ENCODE measurements around the gene HORMAD2. TPM values are rescaled to one million over a fixed set of nuclear protein-coding genes. Genes with fewer than 3 reads are reported as not detected.

The HORMAD2 gene
- total RNA-seq, 2 donors from 2014 or later = 6.9 TPM; not detected in 1

GRCh38 chr22:30204015-30204741, 123.9 kb downstream of the HORMAD2 start:
- intact Hi-C loops (cut with DNase I) = no loop called here
- no peaks in the 10 kb centered on the region for H3K27me3 ChIP-seq (replicated peaks; ENCODE audit: insufficient read depth)
- WGBS = 64% methylated on average over 7 of the region's 7 CpGs
- H3K4me1 ChIP-seq (replicated peaks) = peaks cover 4% of the 10 kb centered on the region
- peak overlapping the region; percentile 6 to 36 for H3K27ac ChIP-seq
- no peaks in the 10 kb centered on the region for H3K9me3 ChIP-seq
- H3K36me3 ChIP-seq = no peaks in the 10 kb centered on the region
- H3K4me3 ChIP-seq = no peak overlapping the region
- TF ChIP-seq POLR2A (IDR thresholded peaks at IDR 0.05) = no peak
- DNase-seq (ENCODE audit: low spot score) = no peak

GRCh38 chr22:30204742-30205111, 124.5 kb downstream of the HORMAD2 start:
- no peak overlapping the region for H3K4me3 ChIP-seq
- H3K27me3 ChIP-seq (replicated peaks; ENCODE audit: insufficient read depth) = no peaks in the 10 kb centered on the region
- intact Hi-C loops (cut with DNase I) = no loop called here
- DNase-seq (ENCODE audit: low spot score) = peak; percentile 56
- no peaks in the 10 kb centered on the region for H3K9me3 ChIP-seq
- H3K27ac ChIP-seq = peak overlapping the region; percentile 6 to 36
- WGBS = 25% methylated on average over 10 of the region's 10 CpGs
- peaks cover 4% of the 10 kb centered on the region for H3K4me1 ChIP-seq (replicated peaks)
- TF ChIP-seq POLR2AphosphoS5 (IDR thresholded peaks at IDR 0.05) = no peak
- no peak for TF ChIP-seq POLR2A (IDR thresholded peaks at IDR 0.05)
- TF ChIP-seq CTCF (IDR thresholded peaks at IDR 0.05) = no peak
- H3K36me3 ChIP-seq = no peaks in the 10 kb centered on the region

- Histone ChIP-seq H3K36me3 (no peaks in the 10 kb centered on the region), H3K27me3 (replicated peaks; ENCODE audit: insufficient read depth) (no peaks in the 10 kb centered on the region), H3K4me1 (replicated peaks) (peaks cover 4% of the 10 kb centered on the region), H3K4me3 (no peak overlapping the region), H3K9me3 (no peaks in the 10 kb centered on the region), H3K27ac (peak overlapping the region; percentile 6 to 36)
- no peak for DNase-seq (ENCODE audit: low spot score)
- WGBS = 55% methylated on average over 25 of the region's 25 CpGs
- intact Hi-C loops (cut with DNase I) = no loop called here
- TF ChIP-seq POLR2AphosphoS5 (IDR thresholded peaks at IDR 0.05) = no peak
- no peak for TF ChIP-seq POLR2A (IDR thresholded peaks at IDR 0.05)
- no peak for TF ChIP-seq CTCF (IDR thresholded peaks at IDR 0.05)
These were observed 125.2 kb downstream of the HORMAD2 start for GRCh38 chr22:30205281-30206115.

- no peak overlapping the region for H3K4me3 ChIP-seq
- WGBS = 40% methylated on average over 16 of the region's 16 CpGs
- H3K36me3 ChIP-seq = no peaks in the 10 kb centered on the region
- TF ChIP-seq POLR2AphosphoS5 (IDR thresholded peaks at IDR 0.05) (no peak), CTCF (IDR thresholded peaks at IDR 0.05) (no peak), POLR2A (IDR thresholded peaks at IDR 0.05) (no peak)
- H3K27ac ChIP-seq = no peak overlapping the region
- H3K27me3 ChIP-seq (replicated peaks; ENCODE audit: insufficient read depth) = no peaks in the 10 kb centered on the region
- DNase-seq (ENCODE audit: low spot score) = no peak
- peaks cover 4% of the 10 kb centered on the region for H3K4me1 ChIP-seq (replicated peaks)
- intact Hi-C loops (cut with DNase I) = no loop called here
- H3K9me3 ChIP-seq = no peaks in the 10 kb centered on the region
These were observed 126.7 kb downstream of the HORMAD2 start for GRCh38 chr22:30206944-30207343.

DNA sequence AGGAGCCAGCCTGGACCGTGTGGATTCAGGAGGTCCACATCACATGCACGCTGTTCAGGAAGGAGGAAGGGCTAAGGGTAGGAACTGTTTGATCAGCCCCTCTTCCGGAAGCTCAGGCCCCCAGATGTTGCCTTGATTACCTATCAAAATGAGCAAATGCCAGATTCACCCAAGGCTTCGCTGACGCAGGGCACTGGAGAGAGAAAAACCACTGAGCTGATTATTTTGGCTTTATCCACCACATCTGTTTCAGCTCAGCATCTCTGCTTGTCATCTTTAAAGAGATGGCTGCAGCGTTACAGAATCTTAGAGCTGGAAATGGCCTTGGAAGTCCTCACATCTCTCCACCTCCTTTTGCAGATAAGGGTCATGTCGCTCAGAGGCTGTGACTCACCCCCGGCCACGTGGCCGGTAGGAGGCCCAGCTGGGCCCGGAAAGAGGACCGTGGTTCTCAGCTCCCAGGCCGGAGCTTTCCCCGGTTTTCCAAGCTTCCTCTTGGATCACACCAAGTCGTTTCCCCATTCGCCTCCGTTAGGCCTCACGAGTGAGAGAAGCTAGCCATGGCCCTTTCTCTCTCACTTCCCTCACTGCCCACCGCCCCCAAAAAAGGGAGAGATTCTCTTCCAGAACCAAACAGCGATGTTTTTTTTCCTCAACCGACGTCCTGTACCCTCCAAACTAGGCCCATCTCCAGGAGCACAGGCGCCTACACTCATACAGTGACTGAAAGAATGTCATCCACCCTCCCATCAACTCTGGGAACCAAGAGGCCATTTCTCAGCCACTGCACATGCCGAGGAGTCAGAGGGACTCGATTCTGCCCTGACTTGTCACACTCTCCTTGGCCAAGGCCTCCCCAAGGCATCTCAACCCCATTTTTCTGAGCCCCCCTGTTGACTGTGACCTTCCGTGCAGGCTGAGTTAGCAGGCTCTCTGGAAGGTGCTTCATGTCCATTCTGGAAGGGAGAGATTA, 128.7 kb downstream of the HORMAD2 start:
- peak overlapping the region; percentile 26 to 42 for H3K27ac ChIP-seq
- H3K27me3 ChIP-seq (replicated peaks; ENCODE audit: insufficient read depth) = no peaks in the 10 kb centered on the region
- TF ChIP-seq CTCF (IDR thresholded peaks at IDR 0.05) = no peak
- TF ChIP-seq POLR2A (IDR thresholded peaks at IDR 0.05) = no peak
- TF ChIP-seq POLR2AphosphoS5 (IDR thresholded peaks at IDR 0.05) = no peak
- H3K4me1 ChIP-seq (replicated peaks) = no peaks in the 10 kb centered on the region
- 74% methylated on average over 26 of the region's 26 CpGs for WGBS
- no peak overlapping the region for H3K4me3 ChIP-seq
- H3K36me3 ChIP-seq = no peaks in the 10 kb centered on the region
- DNase-seq (ENCODE audit: low spot score) = no peak
- intact Hi-C loops (cut with DNase I) = no loop called here
- H3K9me3 ChIP-seq = no peaks in the 10 kb centered on the region

Measured in prostate gland (tissue), 2 donors.